ENCODE measurements around the gene MAGED1.

Gene MAGED1

GRCh38 chrX:51860679-51861078 is 32.7 kb upstream of the MAGED1 start:
- Histone ChIP-seq H3K27me3 (ENCODE audit: low read depth, low read length) (no peaks in the 10 kb centered on the region), H3K4me1 (ENCODE audit: low read length) (0 out of 2 replicates have a peak, but pooled peaks cover 3% of the 10 kb centered on the region), H3K36me3 (replicated peaks; ENCODE audit: low read depth, low read length) (peaks cover 14% of the 10 kb centered on the region), H3K4me2 (ENCODE audit: low read length) (no peak overlapping the region), H3K79me2 (ENCODE audit: low read length) (no peaks in the 10 kb centered on the region), H3K4me3 (ENCODE audit: low read length) (no peak overlapping the region), H3K27ac (ENCODE audit: low read length) (no peak overlapping the region), H4K20me1 (ENCODE audit: insufficient read depth, low read length) (no peaks in the 10 kb centered on the region), H3K9ac (ENCODE audit: low read length) (no peak overlapping the region), H2AFZ (ENCODE audit: low read depth, low read length) (no peak overlapping the region), H3K9me3 (ENCODE audit: insufficient read depth, low read length) (no peaks in the 10 kb centered on the region)
- TF ChIP-seq EZH2phosphoT487 (IDR thresholded peaks at IDR 0.05; ENCODE audit: low read depth): no peak
- peak; percentile 53 for TF ChIP-seq CTCF (IDR thresholded peaks at IDR 0.05; ENCODE audit: low read depth, low read length)

DNA sequence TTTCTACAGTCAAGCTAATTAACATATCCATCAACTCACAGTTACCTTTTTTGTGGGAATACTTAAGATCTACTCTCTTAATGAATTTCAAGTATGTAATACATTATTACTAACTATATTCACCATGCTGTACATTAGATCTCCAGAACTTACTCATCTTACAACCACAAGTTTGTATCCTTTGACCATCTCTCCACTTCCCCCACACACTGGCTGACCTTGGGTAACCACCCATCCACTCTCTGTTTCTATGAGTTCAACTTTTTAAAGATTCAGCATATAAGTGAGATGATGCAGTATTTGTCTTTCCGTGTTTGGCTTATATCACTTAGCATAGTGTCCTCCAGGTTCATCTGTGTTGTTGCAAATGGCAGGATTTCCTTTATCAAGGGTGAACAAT is 30.5 kb upstream of the MAGED1 start:
- H3K36me3 ChIP-seq (replicated peaks; ENCODE audit: low read depth, low read length): no peaks in the 10 kb centered on the region
- no peaks in the 10 kb centered on the region for H4K20me1 ChIP-seq (ENCODE audit: insufficient read depth, low read length)
- H2AFZ ChIP-seq (ENCODE audit: low read depth, low read length): no peak overlapping the region
- H3K4me2 ChIP-seq (ENCODE audit: low read length): no peak overlapping the region
- no peaks in the 10 kb centered on the region for H3K27me3 ChIP-seq (ENCODE audit: low read depth, low read length)
- 0 out of 2 replicates have a peak, but pooled peaks cover 3% of the 10 kb centered on the region for H3K4me1 ChIP-seq (ENCODE audit: low read length)
- TF ChIP-seq EZH2phosphoT487 (IDR thresholded peaks at IDR 0.05; ENCODE audit: low read depth) (no peak), CTCF (IDR thresholded peaks at IDR 0.05; ENCODE audit: low read depth, low read length) (no peak)
- no peak overlapping the region for H3K9ac ChIP-seq (ENCODE audit: low read length)
- no peaks in the 10 kb centered on the region for H3K9me3 ChIP-seq (ENCODE audit: insufficient read depth, low read length)
- H3K4me3 ChIP-seq (ENCODE audit: low read length): no peak overlapping the region
- no peaks in the 10 kb centered on the region for H3K79me2 ChIP-seq (ENCODE audit: low read length)
- no peak overlapping the region for H3K27ac ChIP-seq (ENCODE audit: low read length)

DNA sequence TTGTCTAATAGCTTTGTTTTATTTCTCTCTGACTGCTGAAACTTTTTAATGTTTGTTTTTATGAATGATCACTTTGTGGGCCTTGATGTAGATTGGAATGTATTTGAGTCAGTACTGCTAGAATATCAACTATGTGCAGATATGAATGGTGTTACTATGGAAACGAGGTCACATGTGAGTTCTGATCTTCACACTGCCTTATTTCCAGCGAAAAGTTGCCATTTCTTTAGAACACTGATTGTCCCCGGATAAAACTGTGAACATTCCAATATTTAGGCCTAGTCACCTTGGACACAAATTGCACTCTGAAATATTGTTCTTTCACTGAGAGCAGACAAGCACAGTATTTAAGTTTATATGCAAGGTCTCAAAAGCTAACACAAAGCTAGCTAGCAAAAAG is 27.2 kb upstream of the MAGED1 start:
- Histone ChIP-seq H3K4me2 (ENCODE audit: low read length) (no peak overlapping the region), H3K4me3 (ENCODE audit: low read length) (no peak overlapping the region), H3K27me3 (ENCODE audit: low read depth, low read length) (no peaks in the 10 kb centered on the region), H3K9ac (ENCODE audit: low read length) (no peak overlapping the region), H4K20me1 (ENCODE audit: insufficient read depth, low read length) (no peaks in the 10 kb centered on the region), H3K4me1 (ENCODE audit: low read length) (0 out of 2 replicates have a peak, but pooled peaks cover 3% of the 10 kb centered on the region), H3K79me2 (ENCODE audit: low read length) (no peaks in the 10 kb centered on the region), H3K27ac (ENCODE audit: low read length) (no peak overlapping the region), H2AFZ (ENCODE audit: low read depth, low read length) (no peak overlapping the region), H3K9me3 (ENCODE audit: insufficient read depth, low read length) (no peaks in the 10 kb centered on the region), H3K36me3 (replicated peaks; ENCODE audit: low read depth, low read length) (no peaks in the 10 kb centered on the region)
- TF ChIP-seq EZH2phosphoT487 (IDR thresholded peaks at IDR 0.05; ENCODE audit: low read depth) (no peak), CTCF (IDR thresholded peaks at IDR 0.05; ENCODE audit: low read depth, low read length) (no peak)

DNA sequence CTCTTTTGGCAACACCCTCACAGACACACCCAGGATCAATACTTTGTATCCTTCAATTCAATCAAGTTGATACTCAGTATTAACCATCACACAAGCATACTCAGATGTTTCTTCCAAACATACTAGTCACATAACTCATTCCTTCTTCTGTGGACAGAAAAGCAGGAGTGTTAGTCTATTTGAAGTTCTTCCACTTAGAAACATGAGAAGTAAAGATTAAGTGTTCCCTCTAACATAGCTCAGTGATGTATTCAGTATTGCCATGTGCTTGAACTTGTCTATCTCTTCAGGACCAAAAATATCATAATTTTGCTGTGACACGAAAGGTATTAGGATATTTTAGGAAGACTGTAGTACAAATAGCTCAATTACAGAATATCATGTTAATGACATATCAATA is 25.8 kb upstream of the MAGED1 start:
- Histone ChIP-seq H2AFZ (ENCODE audit: low read depth, low read length) (no peak overlapping the region), H4K20me1 (ENCODE audit: insufficient read depth, low read length) (no peaks in the 10 kb centered on the region), H3K27ac (ENCODE audit: low read length) (no peak overlapping the region), H3K79me2 (ENCODE audit: low read length) (no peaks in the 10 kb centered on the region), H3K4me3 (ENCODE audit: low read length) (no peak overlapping the region), H3K4me2 (ENCODE audit: low read length) (no peak overlapping the region), H3K4me1 (ENCODE audit: low read length) (0 out of 2 replicates have a peak, but pooled peaks cover 3% of the 10 kb centered on the region), H3K36me3 (replicated peaks; ENCODE audit: low read depth, low read length) (no peaks in the 10 kb centered on the region), H3K9me3 (ENCODE audit: insufficient read depth, low read length) (no peaks in the 10 kb centered on the region), H3K27me3 (ENCODE audit: low read depth, low read length) (no peaks in the 10 kb centered on the region), H3K9ac (ENCODE audit: low read length) (no peak overlapping the region)
- TF ChIP-seq CTCF (IDR thresholded peaks at IDR 0.05; ENCODE audit: low read depth, low read length): no peak
- no peak for TF ChIP-seq EZH2phosphoT487 (IDR thresholded peaks at IDR 0.05; ENCODE audit: low read depth)

Measured in OCI-LY3 (cell line).